GM12878 (cell line): Measurements from ENCODE around the gene CACNG4. TPM values are rescaled to one million over a fixed set of nuclear protein-coding genes. Genes with fewer than 3 reads are reported as not detected.

Experiments used
- ATAC-seq: fragments of 200-7000 bp; cut with Tn5 transposase; 3 replicates; pipeline ENCODE4 v1.9.1; 2020; ENCODE audit warnings: mild to moderate bottlenecking, moderate library complexity
- BruUV-seq: library from RNA; stranded (reverse); fragments of 400-500 nt; replicated peaks from 2 replicates; lab custom pipeline; 2021; lab: Mats Ljungman, UMichigan
- CTCF ChIA-PET: fragments of 300-600 bp; sonication (Branson Sonifier 250); formaldehyde crosslinking; extraction: SDS; loops from one replicate; lab custom pipeline; 2021; ENCODE audit warnings: inconsistent platforms; lab: Yijun Ruan, JAX
- POLR2A ChIA-PET: fragments of 350-600 bp; formaldehyde crosslinking; extraction: SDS; loops from one replicate; lab custom pipeline; 2021; ENCODE audit warnings: inconsistent platforms; lab: Charles Lee
- RAD21 ChIA-PET: fragments of 300-600 bp; sonication (Branson Sonifier 250); formaldehyde crosslinking; loops from one replicate; lab custom pipeline; 2023; ENCODE audit warnings: antibody characterized with exemption; ENCODE audit not compliant: unreplicated experiment; lab: Charles Lee
- SMC1A ChIA-PET: fragments of 300-600 bp; sonication (Branson Sonifier 250); formaldehyde crosslinking; loops from one replicate; lab custom pipeline; 2023; ENCODE audit not compliant: unreplicated experiment, uncharacterized antibody; lab: Charles Lee
- DNase-seq: peaks from one replicate; pipeline ENCODE4 v3.0.0-alpha.2; 2011; ENCODE audit warnings: low read depth, low spot score
- FAIRE-seq: peaks from 3 replicates; lab custom pipeline; 2011; peaks lifted over from hg19 to GRCh38; lab: Jason Lieb, UNC
- H2AFZ ChIP-seq: 2 replicates; pipeline ENCODE4 v1.6.0; 2011; ENCODE audit warnings: low read depth, low read length, control low read depth; ENCODE audit not compliant: control insufficient read depth
- H3K27ac ChIP-seq: 2 replicates; pipeline ENCODE4 v1.5.1; 2011; ENCODE audit warnings: control low read depth; ENCODE audit not compliant: control insufficient read depth, insufficient read depth
- H3K27me3 ChIP-seq, 2 experiments: replicated peaks in 1 of 2; 2 replicates each; pipeline versions ENCODE4 v1.6.0 to v1.6.1; 2011; ENCODE audit warnings: low read length in 1 of 2; ENCODE audit not compliant: control insufficient read depth in 2 of 2, insufficient read depth in 2 of 2
- H3K36me3 ChIP-seq, 2 experiments: 2 replicates each; pipeline ENCODE4 v1.5.1; 2011; ENCODE audit warnings: low read length in 1 of 2; ENCODE audit not compliant: control insufficient read depth in 2 of 2, insufficient read depth in 2 of 2
- H3K4me1 ChIP-seq: 2 replicates; pipeline ENCODE4 v1.6.1; 2011; ENCODE audit warnings: mild to moderate bottlenecking, low read length, moderate library complexity, mixed read lengths; ENCODE audit not compliant: control insufficient read depth, insufficient read depth
- H3K4me2 ChIP-seq: 2 replicates; pipeline ENCODE4 v1.6.0; 2011; ENCODE audit warnings: control low read depth; ENCODE audit not compliant: control insufficient read depth, insufficient read depth
- H3K4me3 ChIP-seq: fragments of 200-600 bp; sonication (generic); 2 replicates; pipeline ENCODE4 v1.5.1; 2016
- H3K79me2 ChIP-seq: 2 replicates; pipeline ENCODE4 v1.6.0; 2011; ENCODE audit warnings: low read length; ENCODE audit not compliant: control insufficient read depth, insufficient read depth
- H3K9ac ChIP-seq: 2 replicates; pipeline ENCODE4 v1.8.0; 2011; ENCODE audit warnings: low read length, control low read depth, mixed read lengths; ENCODE audit not compliant: control insufficient read depth, insufficient read depth
- H3K9me3 ChIP-seq: replicated peaks from 3 replicates; pipeline ENCODE4 v1.5.1; 2011; ENCODE audit warnings: mild to moderate bottlenecking, low read length; ENCODE audit not compliant: control insufficient read depth, insufficient read depth
- H4K20me1 ChIP-seq: 2 replicates; pipeline ENCODE4 v1.6.0; 2011; ENCODE audit not compliant: control insufficient read depth, insufficient read depth
- BACH1 ChIP-seq: fragments of 450-650 bp; IDR thresholded peaks from 2 replicates; pipeline ENCODE4 v1.6.1; 2017; ENCODE audit warnings: mild to moderate bottlenecking, borderline replicate concordance
- BCL3 ChIP-seq: IDR thresholded peaks from 2 replicates; pipeline ENCODE4 v1.6.1; 2011; ENCODE audit warnings: borderline replicate concordance, low read depth, mild to moderate bottlenecking, moderate library complexity, low read length; ENCODE audit not compliant: insufficient read depth, poor library complexity, severe bottlenecking
- CHD1 ChIP-seq: IDR thresholded peaks from 2 replicates; pipeline ENCODE4 v1.6.1; 2012; ENCODE audit warnings: low read depth, low read length, improper control_type of control experiment
- CHD4 ChIP-seq: fragments of 200-600 bp; sonication (generic); IDR thresholded peaks from 2 replicates; pipeline ENCODE4 v1.6.1; 2016; ENCODE audit warnings: mild to moderate bottlenecking
- NR2C2 ChIP-seq: IDR thresholded peaks from 2 replicates; pipeline ENCODE4 v1.6.1; 2011; ENCODE audit warnings: borderline replicate concordance, low read depth; ENCODE audit not compliant: control insufficient read depth, insufficient read length
- POU2F2 ChIP-seq: IDR thresholded peaks from 3 replicates; pipeline ENCODE4 v1.6.1; 2011; ENCODE audit warnings: low read depth, mild to moderate bottlenecking, low read length, borderline replicate concordance
- ZBTB4 ChIP-seq: fragments of 450-650 bp; formaldehyde crosslinking; IDR thresholded peaks from 2 replicates; pipeline ENCODE4 v1.4.0; 2022; ENCODE audit warnings: mild to moderate bottlenecking, moderate library complexity
- WGBS: methylation state at CpG from one replicate; pipeline ENCODE4 v1.1.6; 2016; ENCODE audit warnings: low lambda C conversion rate; ENCODE audit not compliant: insufficient replicate concordance, insufficient coverage; ENCODE audit errors: missing lambda C conversion rate; 5-methylcytosine and 5-hydroxymethylcytosine counted together
- in situ Hi-C: fragments of 300-500 bp; cut with MboI; formaldehyde crosslinking; loops from 9 replicates; pipeline ENCODE4 v1.14.3; 2018; ENCODE audit warnings: mixed read lengths
- intact Hi-C: fragments of 100-400 bp; cut with micrococcal nuclease; formaldehyde crosslinking; loops from one replicate; pipeline ENCODE4 v1.14.2; 2022; ENCODE audit not compliant: unreplicated experiment
- polyA plus RNA-seq, 11 experiments: library from polyadenylated mRNA; depleted of rRNA in 4 of 11; unstranded in 6 of 11; stranded (reverse) in 5 of 11; fragments of >200 nt; fragmentation: Nextera tagmentation in 4 of 11; fragmentation: Illumina TruSeq in 1 of 11; extraction: Ambion mirVana in 4 of 11; extraction: Trizol in 1 of 11; gene quantifications; 1 replicate in 1 of 11; 2 replicates in 10 of 11; pipeline versions ENCODE4 v1.2.1 to v1.2.3, GENCODE V29; 2011 to 2016; ENCODE audit warnings: inconsistent platforms in 2 of 11, missing spikeins in 2 of 11, low read depth in 1 of 11
- total RNA-seq, 4 experiments: library from RNA; depleted of rRNA in 3 of 4; stranded (reverse); fragments of >200 nt in 3 of 4; fragmentation: Illumina TruSeq in 1 of 4; extraction: Trizol in 1 of 4; gene quantifications; 2 replicates each; pipeline versions ENCODE4 v1.2.1 to v1.2.3, GENCODE V29; 2013 to 2021

Gene CACNG4
- total and polyA plus RNA-seq, 10 of the 15 experiments (the other 5 are each of a cell fraction or from before 2014, with no cell fraction given), result 0.08 TPM; not detected in 8

- TF ChIP-seq ZBTB4 (CRISPR knock-in tag), result no peak
Measured at GRCh38 chr17:67015001-67015400, 50.5 kb downstream of the CACNG4 start (continued).

GRCh38 chr17:67016039-67016762 lies 51.7 kb downstream of the CACNG4 start:
- Histone ChIP-seq H3K36me3 (no peaks in the 10 kb centered on the region), H3K9ac (no peak overlapping the region), H4K20me1 (no peaks in the 10 kb centered on the region), H3K4me2 (no peak overlapping the region), H3K4me1 (peaks cover 8% of the 10 kb centered on the region), H3K4me3 (no peak overlapping the region), H3K27me3 (no peaks in the 10 kb centered on the region), H3K9me3 (no peaks in the 10 kb centered on the region), H3K27ac (no peak overlapping the region), H3K79me2 (no peaks in the 10 kb centered on the region), H2AFZ (no peak overlapping the region)
- WGBS, result 42% methylated on average over 17 of the region's 17 CpGs
- CTCF ChIA-PET, result interaction anchor here (1.6 kb wide), 1 partner anchor 65 kb away, joined by 9 read pairs; no protein-coding TSS in a partner anchor
- no TSS peak for BruUV-seq
- intact Hi-C loops, result no loop called here
- no peak for ATAC-seq
- TF ChIP-seq CHD1, result no peak
- TF ChIP-seq CHD4, result no peak
- no peak for TF ChIP-seq ZBTB4 (CRISPR knock-in tag)
- TF ChIP-seq POU2F2, result no peak
- no peak for TF ChIP-seq BCL3
- no peak for TF ChIP-seq BACH1
- TF ChIP-seq NR2C2, result no peak
- no peak for FAIRE-seq
- RAD21 ChIA-PET, result interaction anchor here (2.0 kb wide), 1 partner anchor 66 kb away, joined by 5 read pairs; no protein-coding TSS in a partner anchor
- POLR2A ChIA-PET, result no interaction called here
- no peak for DNase-seq
- SMC1A ChIA-PET, result interaction anchor here (1.4 kb wide), 1 partner anchor 66 kb away, joined by 5 read pairs; no protein-coding TSS in a partner anchor
- in situ Hi-C loops, result no loop called here
